ENCODE measurements around the gene CMAS. TPM values are rescaled to one million over a fixed set of nuclear protein-coding genes. Genes with fewer than 3 reads are reported as not detected.

CMAS gene
- total RNA-seq, 1 experiment from 2014 or later, result 36.1 TPM

GRCh38 chr12:22110176-22110575, 64.2 kb downstream of the CMAS start:
- TF ChIP-seq FOSL1 (IDR thresholded peaks at IDR 0.05; ENCODE audit: low read depth) (no peak), REST (IDR thresholded peaks at IDR 0.05; ENCODE audit: low read depth) (no peak), JUND (IDR thresholded peaks at IDR 0.05) (no peak), SP1 (IDR thresholded peaks at IDR 0.05; ENCODE audit: low read depth) (no peak), ATF3 (IDR thresholded peaks at IDR 0.05) (no peak), ZFX (IDR thresholded peaks at IDR 0.05) (no peak), EZH2phosphoT487 (IDR thresholded peaks at IDR 0.05; ENCODE audit: borderline replicate concordance) (no peak), SIN3A (IDR thresholded peaks at IDR 0.05; ENCODE audit: low read depth) (no peak), ZBTB33 (IDR thresholded peaks at IDR 0.05; ENCODE audit: extremely low read depth, insufficient replicate concordance, low read length) (no peak), EGR1 (IDR thresholded peaks at IDR 0.05; ENCODE audit: low read depth) (no peak), CEBPB (IDR thresholded peaks at IDR 0.05; ENCODE audit: low read depth) (no peak), CTCF (IDR thresholded peaks at IDR 0.05 in 2 of 3, conservative IDR thresholded peaks at IDR 0.05 in 1 of 3; ENCODE audit: borderline replicate concordance in 1 of 3, insufficient read depth in 1 of 3, low read depth in 2 of 3, low read length in 2 of 3) (no peak)
- ChIA-PET RAD21 (ENCODE audit: low non-redundant PET in 1 of 2, low total read pairs in 2 of 2, uncharacterized antibody in 2 of 2, unreplicated experiment in 2 of 2) (no interaction called here), CTCF (no interaction called here), POLR2A (no interaction called here)
- Histone ChIP-seq H3K4me1 (ENCODE audit: control insufficient read depth in 1 of 2, insufficient read depth in 2 of 2, low read length in 2 of 2) (no peaks in the 10 kb centered on the region), H3K9me2 (ENCODE audit: insufficient read depth) (no peaks in the 10 kb centered on the region), H3K79me2 (ENCODE audit: insufficient read depth, low read length) (no peaks in the 10 kb centered on the region), H3K9ac (ENCODE audit: low read length) (no peak overlapping the region), H3K4me2 (ENCODE audit: low read length) (no peak overlapping the region), H3K36me3 (ENCODE audit: control insufficient read depth in 1 of 2, insufficient read depth in 2 of 2, low read length in 2 of 2) (no peaks in the 10 kb centered on the region), H4K20me1 (ENCODE audit: insufficient read depth) (no peaks in the 10 kb centered on the region), H3K4me3 (replicated peaks in 1 of 2; ENCODE audit: low read depth in 1 of 2, low read length in 2 of 2) (no peak overlapping the region), H3K9me3 (ENCODE audit: control insufficient read depth in 1 of 2, insufficient read depth in 1 of 2, low read depth in 1 of 2, low read length in 2 of 2) (no peaks in the 10 kb centered on the region), H2AFZ (ENCODE audit: low read depth, low read length, poor library complexity, severe bottlenecking) (no peak overlapping the region), H3K27ac (ENCODE audit: low read depth, low read length) (no peak overlapping the region), H3K27me3 (ENCODE audit: insufficient read depth, low read length) (no peaks in the 10 kb centered on the region)
- no peak for ATAC-seq
- BruUV-seq (replicated peaks), result no TSS peak
- intact Hi-C loops (cut with micrococcal nuclease), result no loop called here
- DNase-seq (ENCODE audit: low read depth, low spot score), result no peak

All from HCT116 (cell line).